Testis (tissue), 2 donors: Measurements from ENCODE around the gene UBA7.

Source experiments
- CTCF ChIP-seq, 3 experiments: fragments of 450-650 bp in 2 of 3; fragments of 200-600 bp in 1 of 3; sonication (generic) in 1 of 3; IDR thresholded peaks; one replicate each; pipeline ENCODE4 v1.5.1; 2016 to 2019; ENCODE audit warnings: antibody characterized with exemption in 3 of 3, mild to moderate bottlenecking in 2 of 3, moderate library complexity in 1 of 3
- POLR2A ChIP-seq: fragments of 450-650 bp; IDR thresholded peaks from one replicate; pipeline ENCODE4 v1.6.1; 2017; ENCODE audit warnings: antibody characterized with exemption, mild to moderate bottlenecking, moderate library complexity

- TF ChIP-seq CTCF (IDR thresholded peaks at IDR 0.05) (no peak), POLR2A (no peak)
Observed at GRCh38 chr3:49780080-49780974, 33.4 kb downstream of the UBA7 start.
